ENCODE results near the gene FAM210B. TPM values are rescaled to one million over a fixed set of nuclear protein-coding genes. Genes with fewer than 3 reads are reported as not detected.

FAM210B gene
- total RNA-seq, 4 donors from 2014 or later: 14.0 to 21.4 (median 16.8) TPM

GRCh38 chr20:56380375-56380774 lies 21.6 kb downstream of the FAM210B start:
- no peak overlapping the region for H3K27ac ChIP-seq
- DNase-seq: no peak
- no peak overlapping the region for H3K4me3 ChIP-seq
- H3K9me3 ChIP-seq: no peaks in the 10 kb centered on the region
- no peak for TF ChIP-seq POLR2A (IDR thresholded peaks at IDR 0.05)
- TF ChIP-seq CTCF (IDR thresholded peaks at IDR 0.05): no peak
- peaks cover 0 to 18% (median 0%) of the 10 kb centered on the region in 3 donors for H3K36me3 ChIP-seq
- no peaks in the 10 kb centered on the region for H3K27me3 ChIP-seq
- no peaks in the 10 kb centered on the region for H3K4me1 ChIP-seq

- no peak for TF ChIP-seq CTCF (IDR thresholded peaks at IDR 0.05)
- TF ChIP-seq POLR2A (IDR thresholded peaks at IDR 0.05): no peak
- no peak for DNase-seq
- no peaks in the 10 kb centered on the region for H3K4me1 ChIP-seq
- no peak overlapping the region for H3K27ac ChIP-seq
- H3K9me3 ChIP-seq: no peaks in the 10 kb centered on the region
- no peaks in the 10 kb centered on the region for H3K27me3 ChIP-seq
- H3K4me3 ChIP-seq: no peak overlapping the region
- H3K36me3 ChIP-seq: peaks cover 0 to 27% (median 0%) of the 10 kb centered on the region in 3 donors
These were observed 22.7 kb downstream of the FAM210B start for GRCh38 chr20:56381501-56381900.

- Histone ChIP-seq H3K27me3 (no peaks in the 10 kb centered on the region), H3K4me3 (no peak overlapping the region), H3K27ac (no peak overlapping the region), H3K4me1 (no peaks in the 10 kb centered on the region), H3K9me3 (no peaks in the 10 kb centered on the region), H3K36me3 (peaks cover 0 to 27% (median 0%) of the 10 kb centered on the region in 3 donors)
- TF ChIP-seq POLR2A (IDR thresholded peaks at IDR 0.05): no peak
- no peak for TF ChIP-seq CTCF (IDR thresholded peaks at IDR 0.05)
- no peak for DNase-seq
These were observed 23.9 kb downstream of the FAM210B start for GRCh38 chr20:56382696-56383095.

GRCh38 chr20:56383334-56383733 lies 24.6 kb downstream of the FAM210B start:
- H3K9me3 ChIP-seq: no peaks in the 10 kb centered on the region
- TF ChIP-seq CTCF (IDR thresholded peaks at IDR 0.05): no peak
- TF ChIP-seq POLR2A (IDR thresholded peaks at IDR 0.05): no peak
- H3K27me3 ChIP-seq: no peaks in the 10 kb centered on the region
- DNase-seq: no peak
- H3K4me1 ChIP-seq: no peaks in the 10 kb centered on the region
- H3K36me3 ChIP-seq: peaks cover 0 to 27% (median 0%) of the 10 kb centered on the region in 3 donors
- H3K27ac ChIP-seq: no peak overlapping the region
- H3K4me3 ChIP-seq: no peak overlapping the region

- no peak for DNase-seq
- Histone ChIP-seq H3K9me3 (no peaks in the 10 kb centered on the region), H3K36me3 (peaks cover 0 to 21% (median 0%) of the 10 kb centered on the region in 3 donors), H3K27me3 (no peaks in the 10 kb centered on the region), H3K27ac (no peak overlapping the region), H3K4me1 (no peaks in the 10 kb centered on the region), H3K4me3 (no peak overlapping the region)
- TF ChIP-seq POLR2A (IDR thresholded peaks at IDR 0.05) (no peak), CTCF (IDR thresholded peaks at IDR 0.05) (no peak)
These were observed 26.4 kb downstream of the FAM210B start for GRCh38 chr20:56385130-56385529.

GRCh38 chr20:56386219-56386618 lies 27.4 kb downstream of the FAM210B start:
- no peak for TF ChIP-seq CTCF (IDR thresholded peaks at IDR 0.05)
- no peak for TF ChIP-seq POLR2A (IDR thresholded peaks at IDR 0.05)
- Histone ChIP-seq H3K4me1 (peaks cover 0 to 4% (median 1%) of the 10 kb centered on the region in 4 donors), H3K27ac (no peak overlapping the region), H3K27me3 (no peaks in the 10 kb centered on the region), H3K4me3 (no peak overlapping the region), H3K9me3 (no peaks in the 10 kb centered on the region), H3K36me3 (peaks cover 0 to 21% (median 0%) of the 10 kb centered on the region in 3 donors)
- no peak for DNase-seq

Measured in Peyer's patch (tissue), 4 donors.